Endothelial cell of umbilical vein (primary cell): ENCODE data around the gene MAGEA10. TPM values are rescaled to one million over a fixed set of nuclear protein-coding genes. Genes with fewer than 3 reads are reported as not detected.

Experiments used
- BruUV-seq: library from RNA; stranded (reverse); fragments of 400-500 nt; replicated peaks from 2 replicates; lab custom pipeline; 2021; lab: Mats Ljungman, UMichigan
- CTCF ChIA-PET: fragments of 300-600, 350-600 bp; sonication (Branson Sonifier 250); formaldehyde crosslinking; loops from one replicate; lab custom pipeline; 2021; ENCODE audit warnings: antibody characterized with exemption, inconsistent platforms; lab: Charles Lee
- POLR2A ChIA-PET: fragments of 300-600, 350-600 bp; sonication (Branson Sonifier 250); formaldehyde crosslinking; loops from one replicate; lab custom pipeline; 2021; ENCODE audit warnings: antibody characterized with exemption, inconsistent platforms; lab: Charles Lee
- DNase-seq: peaks from one replicate; pipeline ENCODE4 v3.0.0-alpha.2; 2011; ENCODE audit warnings: low read depth, low spot score
- FAIRE-seq: peaks from 2 replicates; lab custom pipeline; 2011; peaks lifted over from hg19 to GRCh38; lab: Jason Lieb, UNC
- H2AFZ ChIP-seq: 2 replicates; pipeline ENCODE4 v1.6.0; 2012; ENCODE audit warnings: low read depth, low read length, control low read depth, inconsistent platforms
- H3K27ac ChIP-seq: 2 replicates; pipeline ENCODE4 v1.5.1; 2011; ENCODE audit warnings: low read depth, mild to moderate bottlenecking, control low read depth, low read length, moderate library complexity; ENCODE audit not compliant: insufficient read depth
- H3K27me3 ChIP-seq, 2 experiments: 2 replicates each; pipeline versions ENCODE4 v1.6.0 to v1.6.1; 2011; ENCODE audit warnings: low read length in 2 of 2, mixed read lengths in 1 of 2; ENCODE audit not compliant: control insufficient read depth in 2 of 2, insufficient read depth in 2 of 2
- H3K36me3 ChIP-seq, 2 experiments: 2 replicates in 1 of 2; 3 replicates in 1 of 2; pipeline ENCODE4 v1.5.1; 2011; ENCODE audit warnings: low read length in 2 of 2, mild to moderate bottlenecking in 1 of 2, moderate library complexity in 1 of 2; ENCODE audit not compliant: control insufficient read depth in 2 of 2, insufficient read depth in 2 of 2; ENCODE audit errors: extremely low read depth in 1 of 2
- H3K4me1 ChIP-seq: 3 replicates; pipeline ENCODE4 v1.5.1; 2011; ENCODE audit warnings: mild to moderate bottlenecking, low read length; ENCODE audit not compliant: control insufficient read depth, insufficient read depth; ENCODE audit errors: extremely low read depth
- H3K4me2 ChIP-seq: 2 replicates; pipeline ENCODE4 v1.6.1; 2011; ENCODE audit warnings: low read length, control low read depth, mixed read lengths; ENCODE audit not compliant: insufficient read depth
- H3K4me3 ChIP-seq, 3 experiments: fragments of 200-600 bp in 1 of 3; sonication (generic), shearing (Covaris generic) in 1 of 3; replicated peaks in 1 of 3; 2 replicates each; pipeline ENCODE4 v1.5.1; 2011 to 2016; ENCODE audit warnings: control low read depth in 3 of 3, low read length in 3 of 3, mild to moderate bottlenecking in 2 of 3, inconsistent platforms in 1 of 3, low read depth in 1 of 3, moderate library complexity in 1 of 3; ENCODE audit not compliant: insufficient read depth in 1 of 3
- H3K79me2 ChIP-seq: 2 replicates; pipeline ENCODE4 v1.6.0; 2012; ENCODE audit warnings: low read length, inconsistent platforms; ENCODE audit not compliant: control insufficient read depth, insufficient read depth
- H3K9ac ChIP-seq: replicated peaks from 2 replicates; pipeline ENCODE3; 2011; ENCODE audit warnings: low read length, control low read depth; ENCODE audit not compliant: insufficient read depth; ENCODE audit errors: extremely low read depth
- H3K9me1 ChIP-seq: replicated peaks from 3 replicates; pipeline ENCODE4 v1.6.0; 2011; ENCODE audit warnings: mild to moderate bottlenecking, low read length; ENCODE audit not compliant: control insufficient read depth, insufficient read depth; ENCODE audit errors: extremely low read depth
- H3K9me3 ChIP-seq: replicated peaks from 2 replicates; pipeline ENCODE4 v1.5.1; 2012; ENCODE audit warnings: low read length, inconsistent platforms; ENCODE audit not compliant: control insufficient read depth, insufficient read depth
- H4K20me1 ChIP-seq: replicated peaks from 2 replicates; pipeline ENCODE3; 2011; ENCODE audit warnings: mild to moderate bottlenecking, low read length; ENCODE audit not compliant: control insufficient read depth, insufficient read depth; ENCODE audit errors: extremely low read depth
- CTCF ChIP-seq, 2 donors: IDR thresholded peaks; 1 replicate in 1 of 2; 2 replicates in 1 of 2; pipeline ENCODE4 v1.5.1; 2011; ENCODE audit warnings: low read length in 2 of 2, mild to moderate bottlenecking in 2 of 2, moderate library complexity in 2 of 2, control low read depth in 1 of 2, inconsistent platforms in 1 of 2, low read depth in 1 of 2; ENCODE audit not compliant: insufficient read depth in 1 of 2; ENCODE audit errors: extremely low read depth in 1 of 2
- EZH2 ChIP-seq: IDR thresholded peaks from 2 replicates; pipeline ENCODE4 v1.6.1; 2012; ENCODE audit warnings: borderline replicate concordance, low read depth, mild to moderate bottlenecking, moderate library complexity, low read length, inconsistent platforms; ENCODE audit not compliant: severe bottlenecking
- FOS ChIP-seq: IDR thresholded peaks from 2 replicates; pipeline ENCODE4 v1.6.1; 2011; ENCODE audit warnings: mild to moderate bottlenecking, low read length, moderate library complexity, borderline replicate concordance; ENCODE audit not compliant: insufficient read depth
- JUN ChIP-seq: IDR thresholded peaks from 2 replicates; pipeline ENCODE4 v1.6.1; 2011; ENCODE audit warnings: borderline replicate concordance, low read depth; ENCODE audit not compliant: insufficient read length, insufficient read depth
- POLR2AphosphoS5 ChIP-seq: IDR thresholded peaks from 2 replicates; pipeline ENCODE4 v1.6.1; 2012; ENCODE audit warnings: low read depth, mild to moderate bottlenecking, control low read depth, low read length, moderate library complexity; ENCODE audit not compliant: insufficient read depth
- dilution Hi-C: fragments of 300-500 bp; cut with MboI; formaldehyde crosslinking; loops from one replicate; pipeline ENCODE4 v1.15.0; 2019; ENCODE audit warnings: low sequenced_read_pairs; ENCODE audit not compliant: extremely low pct_ligation_motif_present
- intact Hi-C: fragments of 100-400 bp; cut with micrococcal nuclease; formaldehyde crosslinking; loops from one replicate; pipeline ENCODE4 v1.10.0; 2022
- polyA plus RNA-seq, 4 experiments: library from polyadenylated mRNA; depleted of rRNA in 3 of 4; stranded (reverse) in 3 of 4; unstranded in 1 of 4; fragments of >200 nt; gene quantifications; 2 replicates each; pipeline versions ENCODE4 v1.2.1 to v1.2.3, GENCODE V29; 2011 to 2012; ENCODE audit warnings: missing spikeins in 1 of 4
- total RNA-seq: library from RNA; stranded (reverse); gene quantifications from 2 replicates; pipeline ENCODE4 v1.2.3, GENCODE V29; 2021

MAGEA10 gene
- total and polyA plus RNA-seq, 2 donors (not counting 3 experiments of a cell fraction or from before 2014, with no cell fraction given), result not detected

- dilution Hi-C loops (no loop called here), intact Hi-C loops (no loop called here)
- CTCF ChIA-PET, result no interaction called here
- Histone ChIP-seq H3K9me3 (no peaks in the 10 kb centered on the region), H3K9me1 (no peaks in the 10 kb centered on the region), H3K27ac (no peak overlapping the region), H3K9ac (no peak overlapping the region), H3K79me2 (no peaks in the 10 kb centered on the region), H4K20me1 (no peaks in the 10 kb centered on the region), H2AFZ (no peak overlapping the region), H3K27me3 (no peaks in the 10 kb centered on the region), H3K4me2 (no peak overlapping the region), H3K36me3 (no peaks in the 10 kb centered on the region), H3K4me3 (no peak overlapping the region), H3K4me1 (no peaks in the 10 kb centered on the region)
- POLR2A ChIA-PET, result no interaction called here
- DNase-seq (no peak), FAIRE-seq (no peak)
- BruUV-seq, result no TSS peak
- TF ChIP-seq POLR2AphosphoS5 (no peak), JUN (no peak), FOS (no peak), EZH2 (no peak), CTCF (IDR thresholded peaks at IDR 0.05; ENCODE audit: extremely low read depth in 1 of 2, insufficient read depth in 1 of 2, low read depth in 1 of 2, low read length in 2 of 2) (no peak)
These were observed 39.3 kb upstream of the MAGEA10 start for GRCh38 chrX:152177497-152178269.
